C4-2B (cell line): ENCODE results near the gene TTLL6.

Experiments
- H3K27ac ChIP-seq: fragments of 450-650 bp; 2 replicates; pipeline ENCODE4 v1.5.1; 2017
- ZFX ChIP-seq: fragments of 450-650 bp; IDR thresholded peaks from 2 replicates; pipeline ENCODE4 v1.6.1; 2017
- TF ChIP-seq, protein P1 (sequence below): fragments of 450-650 bp; conservative IDR thresholded peaks from 2 replicates; pipeline ENCODE4 v1.5.1; 2017; ENCODE audit warnings: mild to moderate bottlenecking

Gene TTLL6

GRCh38 chr17:48715496-48716399, 101.3 kb downstream of the TTLL6 start:
- TF ChIP-seq ZFX: no peak
- TF ChIP-seq, protein P1, sequence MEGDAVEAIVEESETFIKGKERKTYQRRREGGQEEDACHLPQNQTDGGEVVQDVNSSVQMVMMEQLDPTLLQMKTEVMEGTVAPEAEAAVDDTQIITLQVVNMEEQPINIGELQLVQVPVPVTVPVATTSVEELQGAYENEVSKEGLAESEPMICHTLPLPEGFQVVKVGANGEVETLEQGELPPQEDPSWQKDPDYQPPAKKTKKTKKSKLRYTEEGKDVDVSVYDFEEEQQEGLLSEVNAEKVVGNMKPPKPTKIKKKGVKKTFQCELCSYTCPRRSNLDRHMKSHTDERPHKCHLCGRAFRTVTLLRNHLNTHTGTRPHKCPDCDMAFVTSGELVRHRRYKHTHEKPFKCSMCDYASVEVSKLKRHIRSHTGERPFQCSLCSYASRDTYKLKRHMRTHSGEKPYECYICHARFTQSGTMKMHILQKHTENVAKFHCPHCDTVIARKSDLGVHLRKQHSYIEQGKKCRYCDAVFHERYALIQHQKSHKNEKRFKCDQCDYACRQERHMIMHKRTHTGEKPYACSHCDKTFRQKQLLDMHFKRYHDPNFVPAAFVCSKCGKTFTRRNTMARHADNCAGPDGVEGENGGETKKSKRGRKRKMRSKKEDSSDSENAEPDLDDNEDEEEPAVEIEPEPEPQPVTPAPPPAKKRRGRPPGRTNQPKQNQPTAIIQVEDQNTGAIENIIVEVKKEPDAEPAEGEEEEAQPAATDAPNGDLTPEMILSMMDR: no peak

More at GRCh38 chr17:48715496-48716399, 101.3 kb downstream of the TTLL6 start:
- H3K27ac ChIP-seq: peak overlapping the region; percentile 55
